CD4-positive, alpha-beta T cell treated with Interleukin-12 subunit alpha and Interleukin-12 subunit beta, for 1 hour (primary cell): ENCODE results near the gene TMEFF2.

Experiments used
- DNase-seq: peaks from one replicate; pipeline ENCODE4 v3.0.0-alpha.2; 2020

Gene TMEFF2, protein sequence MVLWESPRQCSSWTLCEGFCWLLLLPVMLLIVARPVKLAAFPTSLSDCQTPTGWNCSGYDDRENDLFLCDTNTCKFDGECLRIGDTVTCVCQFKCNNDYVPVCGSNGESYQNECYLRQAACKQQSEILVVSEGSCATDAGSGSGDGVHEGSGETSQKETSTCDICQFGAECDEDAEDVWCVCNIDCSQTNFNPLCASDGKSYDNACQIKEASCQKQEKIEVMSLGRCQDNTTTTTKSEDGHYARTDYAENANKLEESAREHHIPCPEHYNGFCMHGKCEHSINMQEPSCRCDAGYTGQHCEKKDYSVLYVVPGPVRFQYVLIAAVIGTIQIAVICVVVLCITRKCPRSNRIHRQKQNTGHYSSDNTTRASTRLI

DNA sequence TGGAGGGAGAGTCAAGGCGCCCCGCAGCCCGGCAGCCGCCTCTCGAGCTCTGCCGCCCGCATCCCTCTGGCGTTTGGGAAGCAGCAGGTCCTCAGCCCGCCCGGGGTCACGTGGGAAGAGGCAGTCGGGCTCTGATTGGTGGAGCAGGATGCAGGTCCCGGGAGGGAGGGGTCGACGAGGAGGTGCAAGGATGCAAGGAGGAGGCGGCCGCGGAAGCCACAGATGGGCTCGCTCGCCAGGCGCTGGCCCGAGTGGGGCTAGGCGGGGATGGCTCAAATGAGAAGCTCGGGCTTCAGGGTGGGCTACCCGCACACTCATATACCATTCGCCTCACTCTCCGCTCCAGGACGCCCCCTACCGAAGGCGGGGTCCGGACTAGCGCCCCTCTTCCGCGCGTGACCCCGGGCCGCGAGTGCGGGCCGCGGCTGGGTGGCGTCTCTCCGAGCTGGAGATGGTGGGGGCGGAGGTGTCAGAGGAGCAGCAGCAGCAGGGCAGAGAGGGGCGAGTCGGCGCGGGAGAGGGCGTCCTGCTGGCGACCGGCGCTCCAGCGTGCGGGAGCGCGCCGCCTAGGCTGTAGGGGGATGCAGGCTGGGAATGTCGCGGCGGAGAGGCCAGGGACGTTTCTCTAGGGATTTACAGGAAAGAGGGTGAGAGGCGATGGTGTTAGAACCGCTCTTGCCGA is at the start of gene TMEFF2:
TMEFF2 (minus strand) TSS at position 68 of the 682 bp plus-strand sequence. CDS start 409 bp downstream, outside the sequence.
- peak; percentile 26 for DNase-seq

DNA sequence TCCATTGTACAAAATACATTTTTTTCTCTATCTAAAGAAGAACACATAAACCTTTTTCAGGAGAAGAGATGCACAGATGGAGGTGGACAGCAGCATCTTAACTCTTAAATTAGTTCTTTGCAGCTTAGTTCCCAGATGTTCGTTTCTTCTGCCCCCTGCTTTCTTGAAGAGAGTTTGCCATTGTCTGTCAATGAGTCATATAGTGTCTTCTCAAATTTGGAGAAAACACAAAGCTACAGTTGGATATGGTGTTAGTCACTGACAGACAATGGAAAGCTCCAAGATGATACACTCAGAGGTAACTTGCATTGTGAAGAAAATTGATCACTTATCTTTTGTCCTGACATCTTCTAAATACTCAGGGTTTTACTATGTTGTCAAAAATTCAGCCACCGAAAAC is 48.8 kb upstream of the TMEFF2 start:
- DNase-seq, result no peak

- DNase-seq, result no peak
Measured at GRCh38 chr2:192236136-192236535, 41.4 kb upstream of the TMEFF2 start.

DNA sequence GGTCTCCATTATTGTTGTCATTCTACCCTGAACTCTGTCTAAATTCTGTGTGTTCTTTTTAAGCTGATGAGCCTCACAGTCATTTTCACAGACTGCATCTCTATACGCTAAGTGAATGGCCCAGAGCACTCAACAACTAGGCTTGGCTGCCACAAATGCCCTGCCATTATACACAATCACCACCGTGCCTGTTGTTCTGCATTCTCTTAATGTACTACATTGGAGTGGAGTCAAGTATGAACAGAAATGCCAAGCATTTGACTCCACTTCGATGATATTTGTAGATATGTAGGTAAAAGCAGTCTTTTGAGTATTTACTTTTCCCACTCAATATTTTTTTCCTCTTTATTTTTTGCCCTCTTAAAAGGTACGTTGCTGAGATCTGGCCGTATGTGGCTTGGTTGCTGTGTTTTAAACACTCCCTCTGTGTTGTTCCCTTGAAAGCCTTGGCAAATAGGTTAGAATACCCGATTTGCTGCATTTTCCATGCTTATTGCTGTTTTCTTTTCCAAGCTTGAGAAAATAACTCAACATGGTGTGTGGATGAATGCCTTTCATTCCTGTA is 36.2 kb upstream of the TMEFF2 start:
- DNase-seq, result no peak

GRCh38 chr2:192228685-192229084 is 34.0 kb upstream of the TMEFF2 start:
- DNase-seq, result no peak

DNA sequence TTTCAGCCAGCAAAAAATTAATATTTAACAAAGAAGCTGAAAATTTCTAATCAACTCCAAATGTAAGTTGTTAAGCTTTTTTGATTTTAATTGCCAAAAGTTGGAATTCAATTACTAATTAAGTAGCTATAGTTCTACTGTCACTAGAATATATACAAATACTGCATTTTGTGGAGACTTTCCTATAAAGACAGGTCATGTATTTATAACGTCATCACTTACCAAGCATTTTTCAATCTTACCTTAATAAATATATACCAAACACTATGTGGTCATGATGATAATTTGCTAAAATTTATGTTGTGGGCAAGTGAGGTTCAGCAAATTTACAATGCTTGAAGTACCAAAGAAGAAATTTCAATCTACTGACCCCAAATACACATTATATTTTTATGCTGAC is 24.2 kb upstream of the TMEFF2 start:
- DNase-seq, result no peak

GRCh38 chr2:192218377-192218776 is 23.6 kb upstream of the TMEFF2 start:
- no peak for DNase-seq

DNA sequence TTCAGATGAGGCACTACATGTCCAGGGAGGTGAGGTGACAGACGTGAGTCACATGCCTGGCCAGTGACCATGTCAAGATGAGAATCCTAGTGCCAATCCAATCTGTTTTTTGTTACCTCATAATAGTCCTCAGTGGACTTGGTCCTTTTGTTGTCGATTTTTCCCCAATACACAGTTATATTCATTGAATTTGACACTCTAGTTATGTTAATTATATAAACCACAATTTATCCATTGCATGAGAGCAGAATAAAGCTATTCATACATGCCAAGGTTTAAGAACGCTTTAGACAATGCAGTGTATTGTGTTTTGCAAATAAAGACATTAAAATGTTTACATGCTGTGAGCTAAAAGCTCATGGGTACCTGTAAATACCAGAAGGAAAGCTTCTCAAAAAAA is 21.6 kb upstream of the TMEFF2 start:
- DNase-seq, result no peak

DNA sequence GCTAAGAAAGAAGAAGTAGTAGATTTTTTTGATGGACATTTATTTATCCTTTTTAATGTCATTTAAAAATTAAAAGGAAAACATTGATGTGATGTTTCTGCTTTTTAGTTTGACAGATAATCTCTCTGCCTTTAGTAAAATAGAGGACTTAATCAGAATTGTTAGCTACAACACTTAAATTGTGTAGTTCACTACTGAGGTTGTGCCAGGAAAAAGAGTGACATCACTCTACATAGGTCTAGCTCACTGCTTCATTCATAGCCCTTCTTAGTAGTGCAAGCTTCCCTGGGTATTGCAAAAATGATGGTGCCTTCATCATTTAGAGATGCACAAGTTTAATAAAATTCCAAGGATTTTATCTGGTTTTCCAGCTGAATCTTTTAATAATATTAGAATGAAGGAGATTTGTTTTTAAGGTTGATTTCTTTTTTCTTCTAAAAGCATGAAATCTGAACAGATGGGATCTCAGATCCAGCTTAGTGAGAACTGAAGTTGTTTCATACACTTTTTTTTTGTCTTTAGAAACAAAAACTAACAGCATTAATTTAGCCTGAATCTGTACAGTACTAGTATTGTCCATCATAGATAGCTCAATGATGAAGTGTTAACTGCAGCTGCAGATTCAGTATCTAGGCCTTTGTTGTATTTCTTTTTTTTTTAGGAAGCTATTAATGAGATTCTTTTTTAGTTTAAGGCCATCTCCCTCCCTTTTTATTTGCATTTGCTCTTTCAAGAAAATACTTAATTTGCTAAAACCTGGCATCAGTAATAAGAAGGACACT is 20.6 kb upstream of the TMEFF2 start:
- DNase-seq, result no peak

DNA sequence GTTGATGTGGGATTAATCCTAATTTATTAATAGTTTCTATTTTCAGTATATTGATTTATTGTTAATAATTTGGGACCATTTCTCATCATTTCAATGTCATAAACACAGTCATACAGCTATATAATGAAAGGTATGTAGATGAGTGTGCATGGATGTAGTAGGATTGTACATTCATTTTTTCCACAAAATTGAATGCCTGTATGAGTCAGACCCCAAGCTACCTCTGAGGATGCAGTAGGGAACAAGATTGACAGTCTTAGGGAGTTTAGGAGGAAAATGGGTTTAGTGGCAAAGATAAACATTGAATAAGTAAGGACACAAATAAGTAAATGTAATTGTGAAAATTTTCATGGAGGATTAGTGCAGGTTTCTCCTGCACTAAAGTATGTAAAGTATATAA is 14.1 kb upstream of the TMEFF2 start:
- DNase-seq, result no peak

DNA sequence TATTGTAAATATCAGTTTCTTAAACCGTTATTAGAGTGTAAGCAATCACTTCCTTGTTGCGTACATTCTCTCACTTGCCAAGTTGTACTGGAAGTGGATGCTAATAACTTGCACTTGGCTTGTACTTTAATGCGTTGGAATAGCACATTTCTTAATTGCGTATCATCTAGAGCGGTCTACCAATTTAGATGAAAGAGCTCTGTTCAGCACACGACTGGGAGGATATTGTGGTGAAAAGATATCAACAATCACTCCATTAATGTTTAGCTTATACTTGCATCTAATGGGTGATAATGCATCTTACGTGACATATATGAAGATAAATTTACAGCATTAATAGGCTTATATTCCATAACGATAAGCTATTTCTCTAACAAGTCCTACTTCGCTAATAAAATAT is 11.7 kb upstream of the TMEFF2 start:
- DNase-seq, result no peak

DNA sequence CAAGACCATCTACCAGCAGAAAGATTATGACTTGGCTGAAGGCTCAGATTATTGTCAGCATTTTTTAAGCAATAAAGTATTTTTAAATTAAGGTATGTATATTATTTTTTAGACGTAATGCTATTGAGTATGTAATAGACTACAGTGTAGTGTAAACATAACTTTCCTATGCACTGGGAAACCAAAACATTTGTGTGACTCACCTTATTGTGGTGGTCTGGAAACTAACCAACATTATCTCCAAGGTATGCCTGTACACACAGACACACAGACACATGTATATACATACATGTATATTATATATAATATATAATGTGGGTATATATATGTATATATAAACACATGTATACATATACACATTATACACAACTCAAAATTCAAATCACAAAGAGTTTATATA is 9.1 kb upstream of the TMEFF2 start:
- no peak for DNase-seq

- DNase-seq, result no peak
Measured at GRCh38 chr2:192202373-192202772, 7.6 kb upstream of the TMEFF2 start.

- no peak for DNase-seq
Measured at GRCh38 chr2:192201116-192201515, 6.4 kb upstream of the TMEFF2 start.

DNA sequence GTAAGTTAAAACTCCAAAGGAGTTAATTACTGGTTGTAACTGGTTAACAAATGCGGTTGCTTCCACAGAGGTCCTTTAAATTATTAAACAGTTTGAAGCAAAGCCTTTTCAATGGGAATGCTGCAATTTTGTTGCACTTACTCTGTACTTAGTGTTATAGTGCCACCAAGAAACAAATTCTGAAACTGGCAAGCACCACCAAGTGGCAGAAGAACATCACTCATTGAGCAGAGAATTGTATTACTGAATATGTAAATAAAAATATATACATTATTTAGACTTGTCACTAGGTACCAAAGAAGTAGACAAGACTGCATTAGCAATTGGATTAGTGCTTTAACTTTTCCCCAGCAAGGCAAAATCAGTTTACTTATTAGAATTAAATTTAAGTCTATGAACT is 2.6 kb upstream of the TMEFF2 start:
- DNase-seq, result no peak

DNA sequence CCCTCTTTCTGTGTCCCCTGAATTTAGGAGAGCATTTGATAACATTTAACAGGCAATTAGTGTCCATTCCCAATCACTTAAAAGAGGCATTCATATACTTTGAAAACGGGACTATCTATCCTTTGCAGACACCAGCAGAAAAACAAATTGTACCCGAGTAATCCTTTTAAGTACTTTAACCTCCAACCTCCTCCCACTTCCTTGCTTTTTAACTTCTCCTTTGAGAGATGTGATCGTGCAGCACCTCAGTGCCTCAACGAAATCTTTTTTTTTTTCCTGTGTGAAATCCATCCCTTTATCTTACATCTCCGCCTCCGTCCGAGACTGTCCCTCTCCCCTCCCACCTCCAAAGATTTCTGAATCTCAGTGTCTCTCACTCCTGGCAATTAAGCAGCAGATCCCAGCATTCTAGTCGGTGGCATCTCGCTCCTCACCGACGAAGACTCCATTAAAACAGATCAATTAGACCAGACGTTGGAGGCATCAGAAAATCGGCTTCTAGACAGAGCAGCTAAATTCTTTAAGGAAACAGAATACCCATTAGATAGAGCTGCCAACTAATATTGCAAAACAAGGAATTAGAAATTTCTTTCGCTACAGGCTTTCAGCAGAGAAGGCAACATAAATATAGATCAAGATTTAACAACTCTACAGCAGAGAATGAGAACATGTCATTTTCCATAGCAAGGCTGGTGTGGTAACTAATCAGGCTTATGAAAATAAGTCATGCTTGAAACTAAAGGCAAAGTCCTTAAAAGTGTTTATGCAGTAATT is 1.9 kb upstream of the TMEFF2 start:
- no peak for DNase-seq

DNA sequence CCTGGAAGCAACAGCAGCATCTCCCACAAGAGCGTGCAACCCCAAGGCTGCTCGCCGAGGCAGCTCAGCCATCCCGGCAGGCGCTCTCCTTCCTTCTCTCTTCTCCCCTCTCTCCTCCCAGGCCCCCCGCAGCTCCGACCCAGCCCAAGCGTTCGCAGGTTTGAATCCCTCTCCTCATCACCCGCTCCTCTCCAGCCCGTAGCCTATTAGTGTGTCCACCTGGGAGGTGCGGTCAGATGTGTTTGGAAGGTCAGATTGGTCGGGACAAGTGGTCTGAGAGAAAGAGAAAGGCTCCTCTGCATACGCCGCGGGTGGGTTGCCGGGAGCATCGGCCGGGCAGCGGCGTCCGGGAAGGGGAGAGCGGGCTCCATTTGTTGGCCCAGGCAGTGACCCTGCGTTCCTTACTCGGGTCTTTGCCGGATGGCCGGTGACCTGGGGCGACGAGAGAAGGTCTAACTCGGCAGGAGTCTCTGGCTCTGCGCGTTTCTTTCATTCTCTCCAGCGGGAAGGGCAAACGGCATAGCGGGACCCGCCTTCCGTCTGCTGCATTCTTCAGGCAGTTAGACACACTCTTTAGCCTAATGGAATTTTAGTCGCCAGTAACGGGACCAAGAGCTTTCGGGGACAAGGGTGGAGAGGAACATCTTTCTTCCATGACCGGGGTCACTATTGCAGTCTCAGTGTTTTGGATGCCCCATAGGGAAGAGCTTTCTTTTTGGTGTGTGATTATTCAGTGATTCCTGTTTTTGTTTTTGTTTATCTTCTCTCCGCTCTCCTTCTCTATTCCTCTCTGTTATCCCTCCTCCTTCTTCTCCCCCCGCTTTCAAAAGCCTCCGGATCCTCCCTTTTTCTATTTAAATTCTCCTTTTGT is 1.1 kb upstream of the TMEFF2 start:
- DNase-seq, result no peak

GRCh38 chr2:192194265-192194865 is 368 bp downstream of the TMEFF2 start:
- DNase-seq, result no peak

GRCh38 chr2:192190474-192190873 is 4.3 kb downstream of the TMEFF2 start:
- no peak for DNase-seq

DNA sequence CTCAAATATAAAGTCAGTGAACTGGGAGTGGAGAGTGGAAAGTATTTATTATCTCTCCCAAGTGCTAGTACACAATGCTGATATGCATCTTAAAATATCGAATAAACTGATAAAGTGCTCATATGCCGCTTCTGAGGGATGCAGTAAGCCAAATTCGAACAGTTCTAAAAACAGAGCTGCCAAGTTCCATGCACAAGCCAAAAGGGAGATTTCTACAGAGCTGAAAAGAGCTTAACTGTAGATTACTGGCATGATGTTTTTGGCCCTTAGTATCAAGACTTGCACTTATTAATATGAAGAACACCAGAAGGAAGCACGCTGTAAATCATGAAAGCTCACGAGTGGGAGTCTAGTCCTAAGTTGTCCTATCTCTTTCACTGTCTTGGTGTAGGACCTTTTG is 7.9 kb downstream of the TMEFF2 start:
- DNase-seq, result no peak

DNA sequence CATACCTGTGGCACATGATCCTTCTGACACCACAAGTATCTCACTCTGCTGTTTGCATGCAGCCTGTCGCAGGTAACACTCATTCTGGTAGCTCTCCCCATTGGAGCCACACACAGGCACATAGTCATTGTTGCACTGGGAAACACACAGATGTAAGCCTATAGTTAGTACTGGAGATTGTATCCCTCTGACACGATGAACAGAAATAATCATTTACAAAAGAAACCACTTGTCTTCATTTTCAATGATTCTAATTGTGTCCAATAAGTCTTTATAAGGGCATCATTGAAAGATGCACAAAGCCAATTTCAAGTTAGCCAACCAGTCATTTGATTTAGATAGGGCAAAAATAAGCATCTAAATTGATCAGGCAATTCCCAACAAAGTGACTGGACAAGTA is 10.4 kb downstream of the TMEFF2 start:
- DNase-seq, result no peak
